Retinal pigment epithelial cell (primary cell): ENCODE data around the gene SFN.

Experiments
- DNase-seq: peaks from one replicate; pipeline ENCODE4 v3.0.0-alpha.2; 2010; ENCODE audit warnings: low read depth
- H3K4me3 ChIP-seq: 2 replicates; pipeline ENCODE4 v1.5.1; 2011; ENCODE audit warnings: mild to moderate bottlenecking, low read length, control low read depth, moderate library complexity
- CTCF ChIP-seq: conservative IDR thresholded peaks from 2 replicates; pipeline ENCODE4 v1.5.1; 2011; ENCODE audit warnings: low read depth, low read length, control low read depth, inconsistent platforms

SFN gene

GRCh38 chr1:26862781-26863684 is at the start of gene SFN:
Gene SFN, plus strand, starts transcription at chr1:26863149. Its CDS starts 64 bp downstream, at chr1:26863213.
- DNase-seq, result no peak
- H3K4me3 ChIP-seq, result no peak within 1 kb of the TSS
- peak; percentile 42 for TF ChIP-seq CTCF

GRCh38 chr1:26814377-26814776 is 48.6 kb upstream of the SFN start:
- TF ChIP-seq CTCF, result no peak

GRCh38 chr1:26814893-26815292 is 48.1 kb upstream of the SFN start:
- no peak overlapping the region for H3K4me3 ChIP-seq
- no peak for DNase-seq
- TF ChIP-seq CTCF, result no peak

More at GRCh38 chr1:26814377-26814776, 48.6 kb upstream of the SFN start:
- no peak overlapping the region for H3K4me3 ChIP-seq
- DNase-seq, result no peak

- no peak for DNase-seq
- no peak overlapping the region for H3K4me3 ChIP-seq
- TF ChIP-seq CTCF, result peak; percentile 23
These were observed 42.1 kb upstream of the SFN start for GRCh38 chr1:26820784-26821269.

GRCh38 chr1:26822737-26823395 is 40.1 kb upstream of the SFN start:
- H3K4me3 ChIP-seq, result no peak overlapping the region
- DNase-seq, result no peak

GRCh38 chr1:26824731-26825130 is 38.2 kb upstream of the SFN start:
- H3K4me3 ChIP-seq, result no peak overlapping the region
- no peak for TF ChIP-seq CTCF
- DNase-seq, result no peak

More at GRCh38 chr1:26822737-26823395, 40.1 kb upstream of the SFN start:
- no peak for TF ChIP-seq CTCF
